AG04450 (cell line): Measurements from ENCODE around the gene ADAMTS14. TPM values are rescaled to one million over a fixed set of nuclear protein-coding genes. Genes with fewer than 3 reads are reported as not detected.

Source experiments
- CTCF ChIA-PET: fragments of 300-600, 350-600 bp; formaldehyde crosslinking; extraction: SDS; loops from one replicate; lab custom pipeline; 2022; ENCODE audit warnings: antibody characterized with exemption, inconsistent platforms; lab: Charles Lee
- POLR2A ChIA-PET: fragments of 350-600 bp; formaldehyde crosslinking; extraction: SDS; loops from one replicate; lab custom pipeline; 2021; ENCODE audit warnings: antibody characterized with exemption, inconsistent platforms; lab: Yijun Ruan, JAX
- DNase-seq: peaks from one replicate; pipeline ENCODE4 v3.0.0-alpha.2; 2011; ENCODE audit warnings: low read depth, low spot score
- H3K27ac ChIP-seq: one replicate; pipeline ENCODE4 v1.5.1; 2012; ENCODE audit warnings: low read depth, low read length, control low read depth
- H3K27me3 ChIP-seq: one replicate; pipeline ENCODE4 v1.6.0; 2012; ENCODE audit warnings: low read length; ENCODE audit not compliant: control insufficient read depth, insufficient read depth
- H3K4me3 ChIP-seq: 2 replicates; pipeline ENCODE4 v1.5.1; 2011; ENCODE audit warnings: mild to moderate bottlenecking, low read depth, low read length, control low read depth
- H3K9me3 ChIP-seq: 2 replicates; pipeline ENCODE4 v1.5.1; 2012; ENCODE audit warnings: low read length; ENCODE audit not compliant: control insufficient read depth, insufficient read depth
- CTCF ChIP-seq: IDR thresholded peaks from 2 replicates; pipeline ENCODE4 v1.5.1; 2011; ENCODE audit warnings: low read depth, low read length, control low read depth, inconsistent platforms
- polyA plus RNA-seq: library from polyadenylated mRNA; depleted of rRNA; stranded (reverse); fragments of >200 nt; gene quantifications from 2 replicates; pipeline ENCODE4 v1.2.3, GENCODE V29; 2011

Gene ADAMTS14
- polyA plus RNA-seq, 1 experiment = 2.9 TPM

- TF ChIP-seq CTCF = no peak
- ChIA-PET CTCF (interaction anchor here (1.2 kb wide), 1 partner anchor 200 kb away, joined by 3 read pairs; no protein-coding TSS in a partner anchor), POLR2A (no interaction called here)
- H3K4me3 ChIP-seq = no peak overlapping the region
- no peak overlapping the region for H3K27ac ChIP-seq
- no peak for DNase-seq
- peaks cover under 1% of the 10 kb centered on the region; the same call in 1 of the 2 replicates for H3K9me3 ChIP-seq
- no peaks in the 10 kb centered on the region for H3K27me3 ChIP-seq
Measured at GRCh38 chr10:70750156-70750703, 77.9 kb downstream of the ADAMTS14 start.

- CTCF ChIA-PET = no interaction called here
- no peak for TF ChIP-seq CTCF
- H3K27me3 ChIP-seq = no peaks in the 10 kb centered on the region
- no peak for DNase-seq
- H3K9me3 ChIP-seq = no peaks in the 10 kb centered on the region
- no peak overlapping the region for H3K27ac ChIP-seq
- H3K4me3 ChIP-seq = no peak overlapping the region
- POLR2A ChIA-PET = no interaction called here
Measured at GRCh38 chr10:70751356-70751755, 79.0 kb downstream of the ADAMTS14 start.

- no peak overlapping the region for H3K27ac ChIP-seq
- no peaks in the 10 kb centered on the region for H3K9me3 ChIP-seq
- H3K4me3 ChIP-seq = no peak overlapping the region
- no peak for DNase-seq
- ChIA-PET POLR2A (no interaction called here), CTCF (no interaction called here)
- TF ChIP-seq CTCF = no peak
- no peaks in the 10 kb centered on the region for H3K27me3 ChIP-seq
Measured at GRCh38 chr10:70751991-70752390, 79.7 kb downstream of the ADAMTS14 start.

- Histone ChIP-seq H3K4me3 (no peak overlapping the region), H3K27ac (no peak overlapping the region), H3K27me3 (no peaks in the 10 kb centered on the region), H3K9me3 (no peaks in the 10 kb centered on the region)
- TF ChIP-seq CTCF = no peak
- DNase-seq = no peak
- CTCF ChIA-PET = interaction anchor here (11.0 kb wide), 1 partner anchor 202 kb away, joined by 164 read pairs; no protein-coding TSS in a partner anchor
- POLR2A ChIA-PET = no interaction called here
Measured at GRCh38 chr10:70752571-70752970, 80.3 kb downstream of the ADAMTS14 start.

- DNase-seq = no peak
- Histone ChIP-seq H3K27me3 (no peaks in the 10 kb centered on the region), H3K4me3 (no peak overlapping the region), H3K27ac (no peak overlapping the region), H3K9me3 (no peaks in the 10 kb centered on the region)
- POLR2A ChIA-PET = no interaction called here
- CTCF ChIA-PET = interaction anchor here (11.0 kb wide), 1 partner anchor 203 kb away, joined by 164 read pairs; no protein-coding TSS in a partner anchor
- no peak for TF ChIP-seq CTCF
Measured at GRCh38 chr10:70753026-70753663, 80.8 kb downstream of the ADAMTS14 start.
